GM08714 (cell line): ENCODE results near the gene NEDD1.
A peak's percentile ranks its signal among the peaks of the same experiment; 100 is the strongest.

ENCODE experiments used
- H3K4me3 ChIP-seq: fragments of 200-500 bp; sonication (Bioruptor generic); 2 replicates; pipeline ENCODE4 v1.5.1; 2014; ENCODE audit warnings: mild to moderate bottlenecking, low read length, inconsistent platforms
- ZNF274 ChIP-seq: IDR thresholded peaks from 2 replicates; pipeline ENCODE4 v1.6.1; 2012; ENCODE audit warnings: mild to moderate bottlenecking, low read depth, low read length

NEDD1 gene

DNA sequence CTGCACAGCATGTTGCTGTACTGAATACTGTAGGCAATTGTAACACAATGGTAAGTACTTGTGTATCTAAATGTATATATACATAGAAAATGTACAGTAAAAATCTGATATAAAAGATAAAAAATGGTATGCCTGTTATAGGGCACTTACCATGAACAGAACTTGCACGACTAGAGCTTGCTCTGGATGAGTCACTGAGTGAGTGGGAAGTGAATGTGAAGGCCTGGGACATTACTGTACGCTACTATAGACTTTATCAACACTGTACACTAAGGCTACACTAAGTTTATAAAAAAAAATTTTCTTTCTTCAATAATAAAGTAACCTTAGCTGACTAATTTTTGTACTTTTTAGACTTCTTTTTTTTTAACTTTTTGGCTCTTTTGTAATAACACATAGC is 24.2 kb upstream of the NEDD1 start:
- H3K4me3 ChIP-seq = no peak overlapping the region
- TF ChIP-seq ZNF274 = no peak

DNA sequence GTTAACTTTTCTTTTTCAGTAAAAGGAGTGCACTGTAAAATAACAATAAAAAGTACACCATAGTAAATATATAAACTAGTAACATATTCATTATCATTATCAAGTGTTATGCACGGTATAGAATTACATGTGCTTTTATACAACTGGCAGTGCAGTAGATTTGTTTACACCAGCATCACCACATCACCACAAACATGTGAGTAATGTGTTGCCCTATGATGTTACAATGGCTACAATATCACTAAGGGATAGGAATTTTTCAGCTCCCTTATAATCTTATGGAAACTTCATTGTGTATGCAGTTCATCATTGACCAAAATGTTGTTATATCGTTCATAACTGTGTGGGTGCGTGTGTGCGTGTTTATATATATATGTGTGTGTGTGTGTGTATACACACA is 23.5 kb upstream of the NEDD1 start:
- no peak overlapping the region for H3K4me3 ChIP-seq
- TF ChIP-seq ZNF274 = no peak

DNA sequence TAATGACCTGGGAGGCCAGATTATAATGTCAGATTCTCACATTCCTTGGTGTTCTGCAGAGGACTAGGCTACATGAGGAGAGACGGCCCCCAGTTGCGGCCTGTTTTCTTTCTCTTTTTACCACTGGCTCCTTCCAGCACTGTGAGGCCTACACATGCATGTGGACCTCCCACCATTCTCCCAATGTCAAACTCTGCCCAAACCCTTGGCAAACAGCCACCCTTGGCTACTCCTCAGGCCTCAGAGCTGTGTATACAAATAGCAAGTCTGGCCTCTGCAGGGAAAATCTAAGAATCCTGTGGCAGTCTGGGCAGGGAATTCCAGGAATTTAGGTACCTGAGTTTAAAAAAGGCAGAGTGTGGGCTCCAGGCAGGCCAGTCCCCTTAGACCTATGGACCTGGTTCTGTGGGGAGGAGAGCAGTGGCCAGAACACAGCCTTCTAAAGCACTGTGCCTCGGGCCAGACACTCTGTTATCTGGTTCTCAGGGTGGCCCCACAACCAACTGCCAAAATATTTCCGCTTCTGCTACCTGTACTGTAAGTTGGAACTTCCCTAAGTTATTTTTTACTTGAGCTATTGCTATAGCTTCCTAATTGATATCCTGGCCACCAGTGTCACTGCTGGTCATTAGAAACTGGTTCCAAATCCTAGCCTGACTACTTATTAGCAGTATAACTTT is 19.9 kb upstream of the NEDD1 start:
- H3K4me3 ChIP-seq = no peak overlapping the region
- TF ChIP-seq ZNF274 = no peak

DNA sequence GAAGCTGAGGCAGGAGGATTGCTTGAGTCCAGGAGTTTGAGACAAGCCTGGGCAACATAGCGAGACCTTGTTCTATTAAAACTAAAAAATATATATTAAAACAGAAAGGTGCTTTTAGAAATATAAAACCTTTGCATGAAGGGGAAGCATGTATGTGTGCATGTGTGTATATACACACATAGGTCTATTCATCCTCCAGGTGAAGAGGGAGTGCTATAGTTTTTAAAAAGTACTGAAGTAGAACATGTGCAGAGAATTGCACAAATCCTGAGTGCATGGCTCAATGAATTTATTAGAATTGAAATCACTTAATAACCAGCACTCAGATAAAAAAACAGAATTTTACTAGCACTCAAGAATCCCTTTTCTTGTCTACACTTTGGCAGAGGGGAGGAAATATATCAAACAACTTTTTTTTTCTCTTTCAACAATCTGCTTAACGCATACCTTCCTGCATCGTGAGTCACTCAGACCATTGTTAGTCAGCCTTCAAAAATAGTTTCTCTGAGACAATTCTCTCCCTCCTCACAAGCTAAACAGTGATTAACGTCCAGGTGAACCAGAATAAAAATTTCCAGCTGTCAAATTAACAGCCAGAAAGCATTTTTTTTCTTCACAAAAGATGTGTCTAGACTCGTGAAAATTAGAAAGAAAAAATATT is 17.7 kb upstream of the NEDD1 start:
- no peak overlapping the region for H3K4me3 ChIP-seq

DNA sequence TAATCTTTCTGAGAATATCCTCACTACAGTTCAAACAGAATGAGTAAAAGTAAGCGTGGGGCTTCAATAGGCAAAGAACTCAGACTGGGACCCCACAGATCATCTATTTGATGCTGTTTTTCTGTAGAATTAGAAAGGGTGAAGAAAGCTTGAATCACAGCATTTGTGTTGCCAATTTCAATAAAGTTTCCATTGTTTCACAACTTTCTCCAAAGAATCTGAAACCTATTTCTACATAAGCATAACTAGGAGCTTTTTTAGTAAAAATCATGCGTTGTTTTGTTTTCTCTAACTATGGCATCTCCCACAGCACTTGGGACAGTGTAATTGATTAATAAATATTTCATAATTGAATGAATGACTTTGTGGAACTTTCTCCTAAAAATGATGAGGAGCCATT is 16.7 kb upstream of the NEDD1 start:
- TF ChIP-seq ZNF274 = no peak
- H3K4me3 ChIP-seq = no peak overlapping the region

More for the DNA sequence above, 17.7 kb upstream of the NEDD1 start:
- no peak for TF ChIP-seq ZNF274

DNA sequence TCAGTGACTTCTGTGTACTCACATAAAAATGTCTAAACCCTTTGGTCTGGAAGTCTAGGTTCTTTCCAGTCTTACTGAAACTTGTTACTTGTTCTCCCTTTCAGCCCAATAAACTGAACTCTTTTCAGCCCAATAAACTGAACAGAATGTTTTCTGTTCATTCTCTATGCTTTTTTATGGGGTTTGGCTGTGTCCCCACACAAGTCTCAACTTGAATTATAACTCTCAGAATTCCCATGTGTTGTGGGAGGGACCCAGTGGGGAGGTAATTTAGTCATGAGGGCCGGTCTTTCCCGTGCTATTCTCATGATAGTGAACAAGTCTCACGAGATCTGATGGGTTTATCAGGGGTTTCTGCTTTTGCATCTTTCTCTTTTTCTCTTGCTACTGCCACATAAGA is 15.0 kb upstream of the NEDD1 start:
- TF ChIP-seq ZNF274 = no peak
- H3K4me3 ChIP-seq = no peak overlapping the region

DNA sequence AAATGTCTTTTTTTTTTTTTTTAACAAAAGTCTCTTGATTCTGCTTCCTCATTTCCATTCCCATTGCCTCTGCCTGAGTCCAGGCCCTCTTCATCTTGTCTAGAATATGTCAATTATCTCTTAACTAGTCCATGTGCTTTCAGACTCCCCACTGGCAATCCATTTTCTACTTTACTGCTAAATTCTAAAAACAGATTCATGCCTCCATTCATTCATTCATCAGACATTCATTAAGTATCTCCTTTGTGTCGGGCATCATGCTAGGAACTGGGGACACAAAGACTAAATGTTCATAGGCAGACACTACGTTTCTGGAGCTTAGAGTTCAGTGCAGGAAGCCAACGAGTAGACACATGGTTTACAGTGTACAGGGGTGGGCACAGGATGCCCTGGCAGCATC is 9.6 kb upstream of the NEDD1 start:
- H3K4me3 ChIP-seq = no peak overlapping the region
- TF ChIP-seq ZNF274 = no peak

DNA sequence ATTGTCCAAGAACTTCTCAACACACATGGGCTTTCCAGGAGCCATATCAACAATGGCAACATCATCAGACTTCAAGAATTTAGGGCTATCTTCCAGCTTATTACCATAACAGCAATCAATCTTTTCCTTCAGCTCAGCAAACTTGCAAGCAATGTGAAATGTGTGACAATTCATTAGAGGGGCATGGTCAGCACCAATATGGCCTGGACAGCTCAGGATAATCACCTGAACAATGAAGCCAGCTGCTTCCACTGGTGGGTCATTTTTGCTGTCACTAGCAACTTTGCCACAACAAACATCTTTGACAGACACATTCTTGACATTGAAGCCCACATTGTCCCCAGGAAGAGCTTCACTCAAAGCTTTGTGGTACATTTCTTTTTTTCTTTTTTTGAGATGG is 5.9 kb upstream of the NEDD1 start:
- no peak for TF ChIP-seq ZNF274

DNA sequence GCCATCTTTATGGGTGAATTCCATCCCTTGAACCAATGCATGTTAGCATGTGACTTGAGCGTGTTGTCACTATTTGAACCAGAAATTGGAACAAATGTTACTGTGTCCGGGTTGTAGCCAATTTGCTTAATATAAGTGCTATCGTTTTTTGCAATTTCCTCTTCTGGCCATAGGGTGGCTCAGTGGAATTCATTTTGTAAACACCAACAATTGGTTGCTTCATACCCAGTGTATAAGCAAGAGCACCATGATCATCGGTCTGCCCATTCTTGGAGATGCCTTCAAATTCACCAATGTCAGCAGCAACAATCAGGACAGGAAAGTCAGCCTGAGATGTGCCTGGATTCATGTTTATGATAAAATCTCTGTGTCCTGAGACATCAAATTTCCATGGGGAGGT is 5.0 kb upstream of the NEDD1 start:
- TF ChIP-seq ZNF274 = no peak
- no peak overlapping the region for H3K4me3 ChIP-seq

More for the DNA sequence above, 5.9 kb upstream of the NEDD1 start:
- no peak overlapping the region for H3K4me3 ChIP-seq

DNA sequence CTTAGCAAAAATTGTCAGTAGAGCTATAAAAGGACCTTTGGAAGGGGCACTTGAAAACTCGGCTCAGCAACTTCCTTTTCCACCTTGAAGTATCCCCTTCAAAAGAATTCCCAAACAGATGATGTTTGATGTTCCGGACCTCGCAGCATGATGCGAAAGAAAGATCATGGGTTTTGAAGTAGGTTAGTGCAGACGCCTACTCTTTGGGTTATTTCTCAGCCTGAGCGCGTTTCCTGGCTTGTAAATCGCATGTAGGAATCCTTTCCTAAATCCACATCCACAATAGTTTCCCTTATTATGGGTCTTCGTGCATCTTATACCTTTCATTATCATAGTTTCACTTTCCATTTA is 584 bp upstream of the NEDD1 start:
- no peak for TF ChIP-seq ZNF274
- H3K4me3 ChIP-seq = peak overlapping the region; percentile 89

DNA sequence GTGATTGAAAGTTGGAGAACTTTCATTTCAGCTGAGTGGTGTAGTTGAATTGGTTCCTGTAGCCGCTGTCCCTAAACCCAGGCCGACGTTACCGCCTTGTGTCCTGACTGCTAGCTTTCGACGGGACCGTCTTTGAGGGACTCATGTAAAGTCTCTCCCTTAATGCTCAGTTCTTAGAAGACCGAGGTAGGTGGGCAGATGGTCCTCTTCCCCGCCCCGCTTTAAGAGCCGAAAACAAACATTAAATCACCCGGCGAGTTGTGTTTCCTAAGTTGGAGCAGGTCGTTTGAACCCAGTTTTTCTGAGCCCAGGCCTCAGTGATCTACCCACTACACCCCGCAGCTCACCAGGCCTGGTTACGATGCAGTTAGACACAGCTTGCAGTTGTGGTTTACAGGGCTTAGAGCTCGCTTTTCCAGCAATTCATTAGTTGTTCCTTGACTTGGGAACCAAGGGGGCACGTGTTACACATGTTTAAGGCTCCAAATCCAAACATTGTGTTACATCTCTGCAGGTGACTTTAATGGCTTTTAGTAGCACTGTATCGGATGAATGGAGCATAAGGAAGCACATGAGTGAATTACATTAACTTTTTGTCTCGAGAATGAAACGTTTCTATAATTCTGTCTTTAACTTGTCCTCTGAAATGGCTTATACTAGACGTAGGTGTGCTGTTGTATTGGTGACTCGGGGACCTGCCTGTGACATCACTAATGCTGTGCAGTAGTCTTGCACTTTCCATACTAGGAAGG is 790 bp downstream of the NEDD1 start:
- peak overlapping the region; percentile 89 for H3K4me3 ChIP-seq
- no peak for TF ChIP-seq ZNF274

DNA sequence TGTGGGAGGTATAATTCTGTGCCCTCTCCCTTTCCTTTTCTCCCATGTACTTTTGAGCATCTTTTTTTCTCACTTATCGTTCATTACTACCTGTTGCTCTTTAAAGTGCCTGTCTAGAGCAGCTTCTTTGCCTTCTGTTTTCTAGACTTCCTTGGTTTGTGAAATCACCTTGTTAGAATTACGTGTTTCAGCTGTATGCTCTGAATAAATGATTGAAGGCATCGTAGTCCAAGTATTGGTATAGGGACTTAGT is 1.3 kb downstream of the NEDD1 start:
- H3K4me3 ChIP-seq = peak overlapping the region; percentile 89
- no peak for TF ChIP-seq ZNF274

DNA sequence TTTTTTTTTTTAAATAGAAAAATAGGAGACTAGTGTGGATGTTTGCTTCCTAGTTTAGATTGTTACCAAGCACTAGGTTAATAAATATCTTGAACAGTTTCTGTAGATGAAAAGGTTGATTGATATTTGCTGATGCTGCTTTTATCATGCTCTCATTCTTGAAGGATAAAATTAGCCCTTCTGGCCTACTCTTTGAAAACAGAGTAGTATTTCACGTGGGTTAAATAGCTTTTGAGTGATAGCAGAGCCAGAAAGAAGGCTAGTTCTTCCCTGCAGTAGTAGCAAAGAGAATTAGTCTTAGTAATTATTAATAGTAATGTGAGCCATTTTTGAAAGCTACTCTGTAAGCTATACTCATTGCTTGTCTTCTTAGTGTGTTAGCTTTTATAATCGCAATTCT is 5.2 kb downstream of the NEDD1 start:
- TF ChIP-seq ZNF274 = no peak
- H3K4me3 ChIP-seq = no peak overlapping the region

DNA sequence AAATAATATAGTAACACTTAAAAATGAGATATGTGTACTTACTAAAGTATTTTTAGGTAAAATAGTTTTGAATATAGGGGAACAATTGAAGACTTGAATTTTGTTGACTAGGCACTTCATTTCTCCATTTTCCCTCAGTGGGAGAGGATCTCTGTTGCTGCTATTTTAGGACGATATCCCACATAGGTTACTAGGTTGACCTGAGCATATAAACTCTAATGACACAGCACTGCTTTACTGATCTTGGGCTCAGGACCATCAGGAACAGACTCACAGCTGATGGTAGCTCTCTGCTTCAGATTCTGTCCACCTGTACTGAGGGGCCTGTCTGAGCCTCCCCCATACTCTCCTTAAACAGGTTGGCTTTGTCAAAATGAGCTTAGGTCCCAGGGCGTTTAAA is 5.9 kb downstream of the NEDD1 start:
- TF ChIP-seq ZNF274 = no peak
- H3K4me3 ChIP-seq = no peak overlapping the region

DNA sequence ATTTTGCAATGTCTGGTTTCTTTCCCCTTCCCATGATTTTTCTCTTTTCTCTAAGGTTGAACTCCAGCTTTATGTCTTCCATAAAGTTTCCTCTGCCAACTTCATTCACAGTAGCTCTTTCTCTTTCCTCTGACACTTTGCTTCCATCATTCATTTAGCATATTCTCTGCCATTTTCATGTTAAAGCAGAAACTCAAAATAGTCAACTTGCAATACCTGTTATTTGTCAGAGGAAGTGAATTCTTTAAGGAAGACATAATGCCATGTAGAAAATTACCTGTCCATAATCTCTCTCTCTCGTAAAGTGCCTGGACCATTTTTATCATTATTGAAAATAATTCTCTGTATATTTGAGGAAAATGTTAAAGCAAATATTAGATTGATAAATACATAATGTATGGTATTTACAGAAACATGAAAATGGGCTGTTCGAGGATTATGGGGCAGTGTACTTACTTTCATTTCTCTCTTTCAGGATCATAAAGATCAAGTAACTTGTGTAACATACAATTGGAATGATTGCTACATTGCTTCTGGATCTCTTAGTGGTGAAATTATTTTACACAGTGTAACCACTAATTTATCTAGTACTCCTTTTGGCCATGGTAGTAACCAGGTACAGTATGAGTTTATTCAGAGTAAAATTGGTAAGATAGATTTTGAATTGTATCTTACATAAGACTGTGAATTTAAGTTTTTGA is 12.6 kb downstream of the NEDD1 start:
- no peak overlapping the region for H3K4me3 ChIP-seq
- no peak for TF ChIP-seq ZNF274
